Ishikawa (cell line): ENCODE data around the gene NTF3.

Experiments
- CEBPB ChIP-seq: IDR thresholded peaks from 2 replicates; pipeline ENCODE4 v1.6.1; 2012
- CREB1 ChIP-seq: IDR thresholded peaks from 2 replicates; pipeline ENCODE4 v1.6.1; 2012; ENCODE audit warnings: low read depth
- EP300 ChIP-seq: IDR thresholded peaks from 2 replicates; pipeline ENCODE4 v1.6.1; 2012; ENCODE audit warnings: borderline replicate concordance
- TAF1 ChIP-seq: IDR thresholded peaks from 2 replicates; pipeline ENCODE4 v1.6.1; 2012; ENCODE audit warnings: low read depth, mild to moderate bottlenecking
- TCF12 ChIP-seq: IDR thresholded peaks from 2 replicates; pipeline ENCODE4 v1.6.1; 2012; ENCODE audit warnings: low read depth
- YY1 ChIP-seq: IDR thresholded peaks from 2 replicates; pipeline ENCODE4 v1.6.1; 2012; ENCODE audit warnings: low read depth
- TF ChIP-seq, protein P1 (sequence below): IDR thresholded peaks from 2 replicates; pipeline ENCODE4 v1.6.1; 2012; ENCODE audit warnings: low read depth, mild to moderate bottlenecking
- TF ChIP-seq, protein P2 (sequence below): IDR thresholded peaks from 2 replicates; pipeline ENCODE4 v1.6.1; 2012
- TF ChIP-seq, protein P3 (sequence below): IDR thresholded peaks from 2 replicates; pipeline ENCODE4 v1.6.1; 2012

DNA sequence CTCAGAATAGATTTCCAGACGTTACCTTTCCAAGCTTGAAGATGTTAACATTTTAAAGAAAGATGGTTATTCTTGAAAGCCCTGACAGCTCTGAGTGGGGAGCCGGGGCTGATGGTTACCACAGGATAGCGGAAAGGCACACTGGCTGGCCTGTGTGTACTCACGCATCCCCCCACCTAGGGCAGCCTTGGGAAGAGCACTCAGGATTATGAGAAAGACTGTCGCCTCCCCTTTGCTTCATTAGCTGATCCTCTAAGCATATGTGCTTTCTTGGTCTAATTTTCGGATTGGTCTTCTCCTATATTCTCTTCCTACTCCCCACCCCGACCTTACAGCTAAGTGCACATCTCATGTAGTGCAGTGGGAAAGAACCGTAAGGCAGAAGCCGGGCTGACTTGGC is 20.7 kb downstream of the NTF3 start:
- TF ChIP-seq CEBPB (no peak), TAF1 (no peak), EP300 (no peak), CREB1 (no peak), YY1 (no peak), TCF12 (no peak)
- TF ChIP-seq, protein P1, sequence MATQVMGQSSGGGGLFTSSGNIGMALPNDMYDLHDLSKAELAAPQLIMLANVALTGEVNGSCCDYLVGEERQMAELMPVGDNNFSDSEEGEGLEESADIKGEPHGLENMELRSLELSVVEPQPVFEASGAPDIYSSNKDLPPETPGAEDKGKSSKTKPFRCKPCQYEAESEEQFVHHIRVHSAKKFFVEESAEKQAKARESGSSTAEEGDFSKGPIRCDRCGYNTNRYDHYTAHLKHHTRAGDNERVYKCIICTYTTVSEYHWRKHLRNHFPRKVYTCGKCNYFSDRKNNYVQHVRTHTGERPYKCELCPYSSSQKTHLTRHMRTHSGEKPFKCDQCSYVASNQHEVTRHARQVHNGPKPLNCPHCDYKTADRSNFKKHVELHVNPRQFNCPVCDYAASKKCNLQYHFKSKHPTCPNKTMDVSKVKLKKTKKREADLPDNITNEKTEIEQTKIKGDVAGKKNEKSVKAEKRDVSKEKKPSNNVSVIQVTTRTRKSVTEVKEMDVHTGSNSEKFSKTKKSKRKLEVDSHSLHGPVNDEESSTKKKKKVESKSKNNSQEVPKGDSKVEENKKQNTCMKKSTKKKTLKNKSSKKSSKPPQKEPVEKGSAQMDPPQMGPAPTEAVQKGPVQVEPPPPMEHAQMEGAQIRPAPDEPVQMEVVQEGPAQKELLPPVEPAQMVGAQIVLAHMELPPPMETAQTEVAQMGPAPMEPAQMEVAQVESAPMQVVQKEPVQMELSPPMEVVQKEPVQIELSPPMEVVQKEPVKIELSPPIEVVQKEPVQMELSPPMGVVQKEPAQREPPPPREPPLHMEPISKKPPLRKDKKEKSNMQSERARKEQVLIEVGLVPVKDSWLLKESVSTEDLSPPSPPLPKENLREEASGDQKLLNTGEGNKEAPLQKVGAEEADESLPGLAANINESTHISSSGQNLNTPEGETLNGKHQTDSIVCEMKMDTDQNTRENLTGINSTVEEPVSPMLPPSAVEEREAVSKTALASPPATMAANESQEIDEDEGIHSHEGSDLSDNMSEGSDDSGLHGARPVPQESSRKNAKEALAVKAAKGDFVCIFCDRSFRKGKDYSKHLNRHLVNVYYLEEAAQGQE, result no peak
- TF ChIP-seq, protein P2, sequence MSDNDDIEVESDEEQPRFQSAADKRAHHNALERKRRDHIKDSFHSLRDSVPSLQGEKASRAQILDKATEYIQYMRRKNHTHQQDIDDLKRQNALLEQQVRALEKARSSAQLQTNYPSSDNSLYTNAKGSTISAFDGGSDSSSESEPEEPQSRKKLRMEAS, result no peak
- TF ChIP-seq, protein P3, sequence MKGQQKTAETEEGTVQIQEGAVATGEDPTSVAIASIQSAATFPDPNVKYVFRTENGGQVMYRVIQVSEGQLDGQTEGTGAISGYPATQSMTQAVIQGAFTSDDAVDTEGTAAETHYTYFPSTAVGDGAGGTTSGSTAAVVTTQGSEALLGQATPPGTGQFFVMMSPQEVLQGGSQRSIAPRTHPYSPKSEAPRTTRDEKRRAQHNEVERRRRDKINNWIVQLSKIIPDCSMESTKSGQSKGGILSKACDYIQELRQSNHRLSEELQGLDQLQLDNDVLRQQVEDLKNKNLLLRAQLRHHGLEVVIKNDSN, result no peak
